ENCODE data around the gene NDUFAF7.
"Not testable (repeated sequence)": the region's sequence is repeated elsewhere in the genome, so short reads cannot be mapped to it uniquely, and the experiment has no call there.

The NDUFAF7 gene

GRCh38 chr2:37231241-37232130 lies at the start of gene NDUFAF7, which contains the start of gene CEBPZ:
NDUFAF7 (plus strand) TSS chr2:37231658; CDS start chr2:37231706, 48 bp downstream.
CEBPZ (minus strand) TSS chr2:37231596; CDS start chr2:37231567, 29 bp downstream.
- ATAC-seq = peak; percentile 97
- peak; percentile 91 for DNase-seq

- DNase-seq = no peak
Measured at GRCh38 chr2:37181726-37182684, 49.5 kb upstream of the NDUFAF7 start.

GRCh38 chr2:37188570-37188969 lies 42.9 kb upstream of the NDUFAF7 start, which contains the start of gene SULT6B1:
SULT6B1 (minus strand) TSS chr2:37188670; CDS start chr2:37188640, 30 bp downstream.
- DNase-seq (no peak), ATAC-seq (no peak)

More at GRCh38 chr2:37181726-37182684, 49.5 kb upstream of the NDUFAF7 start:
- no peak for ATAC-seq

GRCh38 chr2:37189452-37190153 lies 41.9 kb upstream of the NDUFAF7 start:
- DNase-seq = no peak
- ATAC-seq = peak; percentile 59

- DNase-seq (no peak), ATAC-seq (no peak)
Measured at GRCh38 chr2:37190290-37190689, 41.2 kb upstream of the NDUFAF7 start.

- DNase-seq (no peak), ATAC-seq (no peak)
Measured at GRCh38 chr2:37191253-37191652, 40.2 kb upstream of the NDUFAF7 start.

- ATAC-seq = no peak
- no peak for DNase-seq
Measured at GRCh38 chr2:37191747-37192146, 39.7 kb upstream of the NDUFAF7 start.

- no peak for ATAC-seq
- no peak for DNase-seq
Measured at GRCh38 chr2:37192551-37192950, 38.9 kb upstream of the NDUFAF7 start.

- not testable (repeated sequence) for ATAC-seq, DNase-seq
Measured at GRCh38 chr2:37195862-37196319, 35.6 kb upstream of the NDUFAF7 start.

GRCh38 chr2:37196320-37197195 lies 34.9 kb upstream of the NDUFAF7 start, which contains the start of gene CEBPZOS:
CEBPZOS (plus strand) TSS chr2:37196496; CDS start chr2:37199705, 3,209 bp downstream.
- peak; percentile 91 for DNase-seq
- peak; percentile 85 for ATAC-seq

- ATAC-seq (no peak), DNase-seq (no peak)
Measured at GRCh38 chr2:37198681-37199065, 32.8 kb upstream of the NDUFAF7 start.

GRCh38 chr2:37201208-37201607 lies 30.2 kb upstream of the NDUFAF7 start:
- ATAC-seq = peak; percentile 21
- DNase-seq = no peak

- DNase-seq (peak; percentile 52), ATAC-seq (peak; percentile 98)
Measured at GRCh38 chr2:37201766-37202165, 29.7 kb upstream of the NDUFAF7 start.

- no peak for DNase-seq
- no peak for ATAC-seq
Measured at GRCh38 chr2:37203708-37204107, 27.8 kb upstream of the NDUFAF7 start.

- not testable (repeated sequence) for DNase-seq, ATAC-seq
Measured at GRCh38 chr2:37205071-37205661, 26.3 kb upstream of the NDUFAF7 start.

- DNase-seq (no peak), ATAC-seq (no peak)
Measured at GRCh38 chr2:37205689-37206341, 25.6 kb upstream of the NDUFAF7 start.

GRCh38 chr2:37206760-37207159 lies 24.7 kb upstream of the NDUFAF7 start:
- not testable (repeated sequence) for ATAC-seq, DNase-seq

- DNase-seq (no peak), ATAC-seq (no peak)
Measured at GRCh38 chr2:37211212-37211611, 20.2 kb upstream of the NDUFAF7 start.

GRCh38 chr2:37211939-37212338 lies 19.5 kb upstream of the NDUFAF7 start:
- ATAC-seq = no peak
- no peak for DNase-seq
